ENCODE results near the gene C5orf63.

DNA sequence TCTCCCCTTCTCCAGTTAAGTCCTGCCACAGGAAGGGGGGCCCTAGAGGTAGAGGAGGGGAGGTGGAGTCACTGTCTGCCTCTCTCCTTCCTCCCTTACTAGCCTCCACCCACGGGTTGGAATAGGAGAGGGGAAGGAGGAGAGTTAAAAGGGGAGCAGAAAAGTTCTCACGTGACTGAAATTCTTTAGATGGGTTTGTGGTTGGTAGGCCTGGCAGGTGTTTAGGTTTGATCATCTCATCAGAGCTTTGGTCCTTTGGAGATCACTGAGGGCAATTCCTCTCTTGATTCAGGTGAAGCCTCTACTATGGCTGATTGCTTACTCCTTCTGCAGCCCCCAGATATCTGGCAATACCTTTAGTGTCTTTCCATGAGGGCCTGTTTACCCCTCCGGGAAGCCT lies 24.9 kb upstream of the C5orf63 start:
- TF ChIP-seq, protein P1, sequence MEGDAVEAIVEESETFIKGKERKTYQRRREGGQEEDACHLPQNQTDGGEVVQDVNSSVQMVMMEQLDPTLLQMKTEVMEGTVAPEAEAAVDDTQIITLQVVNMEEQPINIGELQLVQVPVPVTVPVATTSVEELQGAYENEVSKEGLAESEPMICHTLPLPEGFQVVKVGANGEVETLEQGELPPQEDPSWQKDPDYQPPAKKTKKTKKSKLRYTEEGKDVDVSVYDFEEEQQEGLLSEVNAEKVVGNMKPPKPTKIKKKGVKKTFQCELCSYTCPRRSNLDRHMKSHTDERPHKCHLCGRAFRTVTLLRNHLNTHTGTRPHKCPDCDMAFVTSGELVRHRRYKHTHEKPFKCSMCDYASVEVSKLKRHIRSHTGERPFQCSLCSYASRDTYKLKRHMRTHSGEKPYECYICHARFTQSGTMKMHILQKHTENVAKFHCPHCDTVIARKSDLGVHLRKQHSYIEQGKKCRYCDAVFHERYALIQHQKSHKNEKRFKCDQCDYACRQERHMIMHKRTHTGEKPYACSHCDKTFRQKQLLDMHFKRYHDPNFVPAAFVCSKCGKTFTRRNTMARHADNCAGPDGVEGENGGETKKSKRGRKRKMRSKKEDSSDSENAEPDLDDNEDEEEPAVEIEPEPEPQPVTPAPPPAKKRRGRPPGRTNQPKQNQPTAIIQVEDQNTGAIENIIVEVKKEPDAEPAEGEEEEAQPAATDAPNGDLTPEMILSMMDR (IDR thresholded peaks at IDR 0.05): no peak
- TF ChIP-seq ZFX (IDR thresholded peaks at IDR 0.05; ENCODE audit: borderline replicate concordance): no peak

Data from 22Rv1 (cell line).